Activated CD4-positive, alpha-beta T cell treated with anti-CD3 and anti-CD28 coated beads, Interleukin-2, amount 10 ng/mL, durations not matched to agents 7 days and 5 days (primary cell): ENCODE measurements around the gene SERTAD2. TPM values are rescaled to one million over a fixed set of nuclear protein-coding genes. Genes with fewer than 3 reads are reported as not detected.

ENCODE experiments used
- CTCF ChIA-PET: fragments of 350-600 bp; sonication (Branson Sonifier 250); formaldehyde crosslinking; loops from one replicate; lab custom pipeline; 2021; ENCODE audit warnings: antibody characterized with exemption; lab: Charles Lee
- POLR2A ChIA-PET: fragments of 350-600 bp; sonication (Branson Sonifier 250); formaldehyde crosslinking; loops from one replicate; lab custom pipeline; 2021; ENCODE audit warnings: antibody characterized with exemption; lab: Charles Lee
- DNase-seq: peaks from one replicate; pipeline ENCODE4 v3.0.0-alpha.2; 2020
- H3K27ac Mint-ChIP-seq: one replicate; pipeline ENCODE4 v1.8.0; 2021; ENCODE audit warnings: mild to moderate bottlenecking, moderate library complexity, mixed read lengths
- H3K27me3 Mint-ChIP-seq: one replicate; pipeline ENCODE4 v1.8.0; 2021; ENCODE audit warnings: mixed read lengths
- H3K36me3 Mint-ChIP-seq: one replicate; pipeline ENCODE4 v1.8.0; 2021; ENCODE audit warnings: low read depth, mixed read lengths
- H3K4me1 Mint-ChIP-seq: one replicate; pipeline ENCODE4 v1.8.0; 2021; ENCODE audit warnings: mixed read lengths
- H3K4me3 Mint-ChIP-seq: one replicate; pipeline ENCODE4 v1.8.0; 2021; ENCODE audit warnings: mild to moderate bottlenecking, moderate library complexity, mixed read lengths
- H3K9me3 Mint-ChIP-seq: one replicate; pipeline ENCODE4 v1.8.0; 2021; ENCODE audit warnings: mixed read lengths
- total RNA-seq, 2 experiments: library from RNA; stranded (reverse); gene quantifications; one replicate each; pipeline ENCODE4 v1.2.3, GENCODE V29; 2021

SERTAD2 gene
- total RNA-seq, 2 experiments from 2014 or later = 16.9 to 18.7 TPM

DNA sequence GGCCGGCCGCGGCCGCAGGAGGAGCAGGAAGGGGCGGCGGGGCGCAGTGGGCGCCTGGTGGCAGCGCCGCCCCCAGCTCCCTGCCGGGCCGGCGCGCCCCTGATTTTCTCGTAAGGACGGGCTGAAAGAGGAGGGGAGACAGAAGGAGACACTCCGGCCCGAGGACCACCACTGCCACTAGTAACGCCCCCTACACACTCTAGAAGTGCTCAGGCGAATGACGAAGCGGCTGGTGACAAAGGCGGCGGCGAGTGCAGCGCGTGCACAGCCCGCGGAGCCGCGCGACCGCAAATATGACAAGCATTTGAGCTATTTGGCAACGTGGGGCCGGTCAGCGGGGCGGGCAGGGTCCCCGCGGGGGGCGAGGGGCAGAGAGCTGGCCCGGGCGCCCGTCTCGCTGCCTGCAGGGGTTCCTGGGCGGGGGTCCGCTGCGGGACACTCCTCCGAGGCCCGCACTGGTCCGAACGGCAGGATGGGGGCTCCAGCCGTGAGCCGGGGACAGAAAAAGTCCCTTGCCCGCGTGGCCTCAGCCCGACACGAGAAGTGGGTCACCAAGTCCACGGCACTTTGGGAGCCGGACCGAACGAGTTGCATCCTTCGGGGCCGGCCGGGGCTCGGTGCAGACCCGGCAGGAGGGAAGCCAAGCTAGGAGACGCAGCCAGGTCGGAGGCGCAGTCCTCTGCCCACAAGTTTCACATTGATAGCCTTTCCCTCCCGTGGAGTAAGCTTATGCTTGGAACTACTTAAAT is 524 bp upstream of the SERTAD2 start:
- POLR2A ChIA-PET = interaction anchor here (0.6 to 1.1 kb wide), 4 partner anchors 12 to 97 kb away, joined by 3 to 8 read pairs (median 4); no protein-coding TSS in a partner anchor
- Mint-ChIP-seq H3K27me3 (no peaks in the 10 kb centered on the region), H3K27ac (peak overlapping the region; percentile 88), H3K4me3 (peak overlapping the region; percentile 78), H3K9me3 (no peaks in the 10 kb centered on the region), H3K4me1 (peaks cover 60% of the 10 kb centered on the region), H3K36me3 (no peaks in the 10 kb centered on the region)
- CTCF ChIA-PET = interaction anchor here (0.5 to 6.7 kb wide), 32 partner anchors 9 to 830 kb away, joined by 3 to 45 read pairs (median 5); partner anchors contain the start of gene AFTPH
- peak; percentile 61 for DNase-seq

DNA sequence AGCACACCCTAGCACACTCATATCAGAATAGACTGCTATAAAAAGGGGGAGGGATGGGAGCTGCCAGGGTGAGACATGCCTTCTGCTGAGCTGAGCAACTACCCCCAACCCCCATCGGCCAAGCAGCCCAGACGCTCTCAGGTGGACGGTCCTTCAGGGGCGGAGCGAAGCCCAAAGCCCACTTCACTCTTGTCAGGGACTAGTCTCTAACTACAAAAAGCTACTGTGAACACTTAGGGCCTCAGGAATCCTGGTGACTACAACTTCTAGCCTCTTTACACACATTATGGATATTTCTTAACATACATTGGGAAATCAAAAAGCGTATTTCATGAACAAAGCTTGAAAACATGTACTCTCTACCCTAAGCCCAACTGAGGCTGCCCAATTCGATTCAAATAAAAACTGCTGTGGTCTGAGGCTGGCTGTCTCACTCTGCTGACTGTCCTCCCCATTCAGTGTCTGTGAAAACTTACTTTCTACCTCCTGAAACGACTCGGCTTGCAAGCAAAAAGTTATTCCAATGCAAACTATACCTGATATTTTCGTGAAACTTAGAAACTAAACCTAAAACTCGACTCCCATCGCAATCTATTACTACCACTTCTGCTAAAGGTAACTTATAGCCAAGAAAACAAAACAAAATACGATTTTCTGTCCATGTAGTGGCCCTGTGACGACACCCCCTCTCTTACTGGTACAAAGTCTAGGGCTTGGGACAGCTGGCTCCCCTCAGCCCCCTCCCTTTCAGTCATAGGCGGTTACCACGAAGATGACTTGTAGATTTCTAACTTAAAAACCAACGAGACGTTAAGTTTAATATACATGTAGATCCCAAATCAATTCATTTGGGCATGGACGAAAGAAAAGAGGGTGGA is 1.2 kb downstream of the SERTAD2 start:
- H3K27me3 Mint-ChIP-seq = no peaks in the 10 kb centered on the region
- no peaks in the 10 kb centered on the region for H3K36me3 Mint-ChIP-seq
- peak overlapping the region; percentile 88 for H3K4me3 Mint-ChIP-seq
- peaks cover 63% of the 10 kb centered on the region for H3K4me1 Mint-ChIP-seq
- POLR2A ChIA-PET = interaction anchor here (1.0 kb wide), 1 partner anchor 99 kb away, joined by 3 read pairs; no protein-coding TSS in a partner anchor
- peak overlapping the region; percentile 91 for H3K27ac Mint-ChIP-seq
- DNase-seq = peak; percentile 32
- CTCF ChIA-PET = interaction anchor here (0.5 to 6.7 kb wide), 23 partner anchors 8 to 221 kb away, joined by 3 to 45 read pairs (median 5); partner anchors contain the start of gene AFTPH
- no peaks in the 10 kb centered on the region for H3K9me3 Mint-ChIP-seq

DNA sequence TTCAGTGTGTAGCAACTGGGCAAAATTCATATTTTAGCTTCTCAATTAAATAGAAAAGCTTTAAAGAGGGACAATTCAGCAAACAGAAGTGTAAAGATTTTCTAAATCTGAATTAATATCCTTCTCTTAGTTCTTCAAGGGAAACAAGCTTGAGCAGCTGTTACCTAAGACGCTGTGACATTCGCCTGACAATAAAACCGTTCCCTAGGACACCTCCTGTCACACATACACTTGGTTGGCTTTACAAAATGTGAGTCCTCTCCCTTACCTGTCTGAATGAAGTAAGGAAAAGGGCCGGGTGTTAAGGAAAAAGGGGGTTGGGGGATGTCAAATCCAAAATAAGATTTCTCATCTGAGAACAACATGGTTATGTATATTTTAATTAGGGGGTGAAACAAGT is 2.1 kb downstream of the SERTAD2 start:
- Mint-ChIP-seq H3K4me3 (peak overlapping the region; percentile 88), H3K27ac (peak overlapping the region; percentile 91), H3K4me1 (peaks cover 65% of the 10 kb centered on the region), H3K36me3 (no peaks in the 10 kb centered on the region), H3K9me3 (no peaks in the 10 kb centered on the region), H3K27me3 (no peaks in the 10 kb centered on the region)
- ChIA-PET POLR2A (interaction anchor here (1.0 kb wide), 1 partner anchor 100 kb away, joined by 3 read pairs; no protein-coding TSS in a partner anchor), CTCF (interaction anchor here (0.5 to 6.7 kb wide), 15 partner anchors 7 to 222 kb away, joined by 3 to 45 read pairs (median 4); no protein-coding TSS in a partner anchor)
- DNase-seq = no peak

DNA sequence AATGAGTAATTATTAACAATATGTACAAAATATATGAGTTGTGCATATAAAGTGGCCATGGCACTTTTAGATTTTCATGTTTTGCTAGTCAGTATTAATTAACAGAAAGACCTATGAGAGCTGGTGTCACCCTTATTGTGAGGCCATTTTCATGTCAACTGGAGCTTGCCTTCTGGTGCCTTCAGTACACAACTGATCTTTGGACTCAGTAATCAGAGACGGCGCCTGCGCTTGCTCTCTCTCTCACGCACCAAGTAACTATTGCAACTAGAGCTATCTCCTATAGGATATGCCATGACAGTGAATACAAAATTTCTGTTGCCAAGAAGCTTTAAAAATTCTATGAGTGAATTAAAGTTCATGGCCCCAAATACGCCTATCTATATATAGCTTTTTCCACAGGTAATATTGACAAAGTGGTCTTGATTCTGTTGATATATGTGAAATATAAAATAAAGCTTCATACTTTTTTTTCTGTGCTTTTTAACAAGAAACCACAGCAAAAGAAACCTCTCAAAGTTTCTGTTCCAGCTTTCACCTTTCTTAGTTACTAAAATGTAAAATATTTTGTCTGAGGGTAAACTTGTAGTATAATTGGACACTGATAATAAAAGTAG is 2.9 kb downstream of the SERTAD2 start:
- DNase-seq = no peak
- Mint-ChIP-seq H3K4me3 (peak overlapping the region; percentile 88), H3K9me3 (no peaks in the 10 kb centered on the region), H3K4me1 (peaks cover 70% of the 10 kb centered on the region), H3K27me3 (no peaks in the 10 kb centered on the region), H3K36me3 (no peaks in the 10 kb centered on the region), H3K27ac (no peak overlapping the region)
- CTCF ChIA-PET = interaction anchor here (0.5 to 6.1 kb wide), 14 partner anchors 12 to 267 kb away, joined by 3 to 32 read pairs (median 4); no protein-coding TSS in a partner anchor
- POLR2A ChIA-PET = no interaction called here

DNA sequence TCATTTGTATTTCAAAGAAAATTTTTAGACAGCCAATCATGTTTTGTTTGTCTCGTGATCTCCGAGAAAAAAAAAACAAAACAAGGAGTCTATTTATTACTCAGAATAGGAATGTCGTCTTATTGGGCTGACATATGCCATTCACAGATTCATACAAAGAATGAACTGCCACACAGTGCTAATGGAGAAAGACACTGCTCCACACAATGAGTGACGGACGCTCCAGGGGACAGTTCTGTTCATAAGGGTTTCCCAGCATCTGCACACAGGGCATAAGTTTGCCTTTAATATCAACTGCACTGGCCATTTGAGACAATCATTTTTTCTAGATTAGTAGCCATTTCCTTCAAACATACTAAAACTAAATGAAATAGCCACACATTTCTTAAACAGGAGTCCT is 3.4 kb downstream of the SERTAD2 start:
- no peaks in the 10 kb centered on the region for H3K36me3 Mint-ChIP-seq
- no peak for DNase-seq
- no peaks in the 10 kb centered on the region for H3K27me3 Mint-ChIP-seq
- ChIA-PET CTCF (interaction anchor here (0.9 to 6.1 kb wide), 8 partner anchors 13 to 267 kb away, joined by 3 to 32 read pairs (median 6); no protein-coding TSS in a partner anchor), POLR2A (no interaction called here)
- no peak overlapping the region for H3K4me3 Mint-ChIP-seq
- no peak overlapping the region for H3K27ac Mint-ChIP-seq
- H3K4me1 Mint-ChIP-seq = peaks cover 69% of the 10 kb centered on the region
- no peaks in the 10 kb centered on the region for H3K9me3 Mint-ChIP-seq

DNA sequence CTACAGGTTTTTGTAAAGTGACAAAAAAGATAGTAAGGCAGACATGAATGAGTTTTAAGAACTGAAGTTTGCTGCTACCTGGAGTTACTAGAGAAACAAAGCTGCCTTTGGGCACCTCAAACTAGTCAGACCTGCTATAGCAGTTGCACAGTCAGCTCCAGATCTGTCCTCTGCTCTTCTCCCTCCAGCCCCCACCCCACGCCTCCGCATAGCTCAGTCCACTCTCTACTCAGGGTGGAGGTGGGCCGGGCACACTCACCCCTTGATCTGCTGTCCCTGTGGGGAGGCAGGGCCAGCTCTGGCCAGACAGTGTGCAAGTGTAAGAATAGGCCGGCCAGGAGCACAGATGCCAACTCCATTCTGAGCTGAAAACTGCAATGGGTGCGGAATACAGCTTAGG is 4.1 kb downstream of the SERTAD2 start:
- Mint-ChIP-seq H3K27me3 (no peaks in the 10 kb centered on the region), H3K27ac (no peak overlapping the region), H3K36me3 (no peaks in the 10 kb centered on the region), H3K4me3 (peak overlapping the region; percentile 32), H3K9me3 (no peaks in the 10 kb centered on the region), H3K4me1 (peaks cover 69% of the 10 kb centered on the region)
- ChIA-PET CTCF (interaction anchor here (0.7 to 4.0 kb wide), 10 partner anchors 13 to 268 kb away, joined by 3 to 15 read pairs (median 4); no protein-coding TSS in a partner anchor), POLR2A (no interaction called here)
- no peak for DNase-seq

DNA sequence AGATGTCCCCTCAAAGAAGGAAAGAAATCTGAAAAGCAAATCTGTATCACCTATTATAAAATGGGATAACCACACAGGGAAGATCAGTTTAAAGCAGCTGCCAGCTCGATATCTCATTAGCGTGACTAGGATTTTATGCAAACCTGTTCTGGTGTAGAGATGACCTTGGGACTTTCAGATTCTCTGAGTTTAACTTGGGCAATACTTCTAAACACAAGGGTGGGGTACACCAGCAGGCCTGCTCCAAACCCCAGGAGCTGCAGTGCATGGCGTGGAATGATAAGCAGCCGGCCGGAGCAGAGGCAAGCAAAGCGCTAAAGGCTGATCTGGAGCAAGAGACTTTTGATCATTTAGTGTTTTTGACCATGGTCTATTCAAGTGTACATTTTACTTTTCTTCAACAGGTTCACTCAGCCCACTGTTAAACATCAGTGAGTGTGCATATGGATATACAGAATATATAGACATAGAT is 4.7 kb downstream of the SERTAD2 start:
- no peak for DNase-seq
- Mint-ChIP-seq H3K9me3 (no peaks in the 10 kb centered on the region), H3K4me1 (peaks cover 73% of the 10 kb centered on the region), H3K27ac (no peak overlapping the region), H3K27me3 (no peaks in the 10 kb centered on the region), H3K36me3 (no peaks in the 10 kb centered on the region), H3K4me3 (no peak overlapping the region)
- CTCF ChIA-PET = interaction anchor here (0.7 to 4.0 kb wide), 9 partner anchors 12 to 218 kb away, joined by 3 to 15 read pairs (median 4); no protein-coding TSS in a partner anchor
- POLR2A ChIA-PET = no interaction called here

DNA sequence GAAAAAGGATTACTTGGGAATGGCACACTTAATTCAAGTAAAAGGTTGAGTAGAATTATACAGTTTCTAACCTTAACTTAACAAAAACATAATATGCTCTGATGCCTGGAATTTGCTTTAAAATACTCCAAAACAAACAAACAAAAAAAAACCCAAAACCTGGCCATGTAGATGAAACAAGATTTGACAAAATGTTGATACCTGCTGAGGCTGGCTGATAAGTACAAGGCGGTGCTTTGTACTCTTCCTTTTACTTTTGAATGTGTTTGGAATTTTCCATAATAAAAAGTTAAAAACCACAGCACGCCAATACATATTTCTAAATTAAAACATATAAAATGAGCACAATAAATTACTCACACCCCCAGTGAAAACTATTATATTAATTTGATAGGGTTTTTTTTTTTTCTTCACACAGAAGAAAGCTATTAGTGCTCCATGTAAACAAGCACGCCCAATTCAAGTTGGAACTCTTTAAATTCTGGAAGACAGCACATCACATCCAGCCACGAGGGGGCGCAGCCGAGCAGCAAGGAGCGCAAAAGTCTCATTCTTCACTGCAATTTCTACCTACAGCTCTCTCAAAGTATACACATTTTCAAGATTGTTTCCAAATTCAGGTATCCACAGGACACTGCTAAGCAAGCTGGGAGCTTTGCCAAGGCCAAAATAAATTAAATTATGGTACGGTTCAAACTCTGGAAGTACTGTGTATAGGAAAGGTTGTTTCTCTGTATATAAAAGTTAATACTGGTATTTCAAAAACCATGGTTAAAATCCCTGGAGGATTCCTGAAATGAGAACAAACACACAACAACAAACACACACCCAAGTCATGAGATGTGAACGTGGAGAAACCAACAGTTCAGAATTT is 7.5 kb downstream of the SERTAD2 start:
- Mint-ChIP-seq H3K4me1 (peaks cover 83% of the 10 kb centered on the region), H3K9me3 (no peaks in the 10 kb centered on the region), H3K36me3 (peaks cover 4% of the 10 kb centered on the region), H3K27ac (no peak overlapping the region), H3K4me3 (peak overlapping the region; percentile 17), H3K27me3 (no peaks in the 10 kb centered on the region)
- ChIA-PET CTCF (interaction anchor here (0.7 to 5.4 kb wide), 28 partner anchors 9 to 221 kb away, joined by 3 to 45 read pairs (median 4); partner anchors contain the start of genes AFTPH and SERTAD2), POLR2A (interaction anchor here (0.6 kb wide), 1 partner anchor 218 kb away, joined by 6 read pairs; no protein-coding TSS in a partner anchor)
- DNase-seq = peak; percentile 87

DNA sequence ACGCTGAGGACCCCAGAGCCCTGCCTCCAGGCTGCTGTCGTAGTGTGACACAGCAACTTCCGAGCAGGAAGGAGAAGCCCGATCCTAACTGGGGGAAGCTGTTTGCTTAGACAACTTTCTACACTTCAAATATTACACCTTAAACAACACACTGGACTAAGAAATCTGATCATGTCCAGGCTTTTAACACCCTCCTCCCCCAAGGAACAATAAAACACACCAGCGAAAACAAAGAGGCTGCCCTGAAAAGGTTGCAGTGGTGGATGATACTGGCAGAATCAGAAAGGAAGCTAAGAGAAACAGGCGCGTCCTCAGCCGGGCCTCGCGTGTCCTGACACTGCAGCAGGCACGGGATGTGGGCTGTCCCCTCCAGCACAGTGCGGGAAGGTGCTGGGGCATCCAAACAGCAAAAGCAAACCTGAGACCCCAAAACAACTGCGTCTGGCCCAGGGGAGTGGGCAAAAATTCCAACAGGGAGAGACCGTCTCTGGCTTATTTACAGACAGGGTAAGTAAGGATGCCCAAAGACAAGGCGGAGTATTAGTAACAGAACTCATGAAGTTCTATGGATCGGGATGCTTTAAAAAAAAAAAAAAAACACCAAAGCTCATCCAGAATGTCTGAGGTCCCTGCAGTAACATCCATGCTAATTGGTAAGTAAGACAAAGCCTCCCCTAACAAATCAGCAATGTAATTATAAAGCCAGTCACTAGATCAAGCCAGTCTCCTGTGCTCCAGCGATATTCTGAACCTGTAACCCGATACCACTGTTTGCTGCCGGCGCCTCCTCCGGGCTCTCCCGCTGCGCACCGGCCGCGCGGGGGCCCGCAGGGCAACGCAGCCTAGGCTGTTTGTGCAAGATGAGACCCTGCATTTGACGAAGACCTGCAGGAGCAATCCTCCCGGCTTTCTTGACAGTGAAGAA is 9.0 kb downstream of the SERTAD2 start:
- Mint-ChIP-seq H3K27ac (peak overlapping the region; percentile 93), H3K9me3 (no peaks in the 10 kb centered on the region), H3K36me3 (peaks cover 4% of the 10 kb centered on the region), H3K27me3 (no peaks in the 10 kb centered on the region), H3K4me3 (peak overlapping the region; percentile 79), H3K4me1 (peaks cover 80% of the 10 kb centered on the region)
- ChIA-PET CTCF (interaction anchor here (0.5 to 5.4 kb wide), 14 partner anchors 10 to 402 kb away, joined by 3 to 45 read pairs (median 3); partner anchors contain the start of gene SERTAD2), POLR2A (interaction anchor here (0.7 to 1.4 kb wide), 4 partner anchors 9 to 121 kb away, joined by 3 to 11 read pairs (median 4); partner anchors contain the start of gene AFTPH)
- DNase-seq = peak; percentile 74

DNA sequence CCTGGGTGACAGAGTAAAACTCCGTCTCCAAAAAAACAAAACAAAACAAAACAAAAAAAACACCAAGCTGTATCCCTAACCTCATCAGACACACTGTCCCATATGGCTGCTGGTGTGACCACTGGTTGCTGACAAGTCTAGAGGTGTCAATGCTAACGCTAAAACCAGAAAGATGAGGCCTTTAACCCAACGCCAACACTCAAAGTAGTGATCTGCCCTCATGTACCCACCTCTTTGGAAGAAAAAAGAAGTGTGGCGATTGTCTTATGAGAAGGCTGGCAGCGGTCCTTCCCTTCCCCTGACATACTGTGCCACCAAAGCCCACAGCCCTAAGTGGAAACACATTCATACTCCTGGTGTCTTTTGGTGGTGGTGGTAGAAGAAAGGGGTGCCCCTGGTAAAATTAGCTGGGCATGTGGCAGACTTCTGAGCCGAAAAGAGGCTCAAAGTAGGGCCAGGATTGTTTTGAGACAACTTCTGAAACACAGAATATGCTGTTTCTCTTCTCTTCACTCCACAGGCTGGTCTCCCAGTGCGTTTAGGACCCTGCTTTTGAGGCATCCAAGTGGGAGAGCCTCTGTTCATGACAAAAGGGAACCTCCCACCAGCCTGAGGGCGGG is 9.8 kb downstream of the SERTAD2 start:
- POLR2A ChIA-PET = interaction anchor here (0.6 to 1.4 kb wide), 5 partner anchors 9 to 130 kb away, joined by 3 to 11 read pairs (median 4); partner anchors contain the start of gene AFTPH
- peak overlapping the region; percentile 93 for H3K27ac Mint-ChIP-seq
- H3K9me3 Mint-ChIP-seq = no peaks in the 10 kb centered on the region
- H3K4me1 Mint-ChIP-seq = peaks cover 75% of the 10 kb centered on the region
- no peak for DNase-seq
- no peaks in the 10 kb centered on the region for H3K27me3 Mint-ChIP-seq
- H3K36me3 Mint-ChIP-seq = peaks cover 4% of the 10 kb centered on the region
- CTCF ChIA-PET = interaction anchor here (1.0 to 5.4 kb wide), 5 partner anchors 11 to 268 kb away, joined by 3 to 45 read pairs (median 7); partner anchors contain the start of gene SERTAD2
- H3K4me3 Mint-ChIP-seq = peak overlapping the region; percentile 79
